Karpas-422 (cell line): Measurements from ENCODE around the gene SF3A1. TPM values are rescaled to one million over a fixed set of nuclear protein-coding genes. Genes with fewer than 3 reads are reported as not detected.

Experiments
- DNase-seq: peaks from one replicate; pipeline ENCODE4 v3.0.0-alpha.2; 2015
- H2AFZ ChIP-seq: fragments of 200-600 bp; sonication (generic); 2 replicates; pipeline ENCODE4 v1.6.1; 2014; ENCODE audit warnings: antibody characterized with exemption, low read length, mixed read lengths
- H3K27ac ChIP-seq: fragments of 200-600 bp; sonication (generic); 2 replicates; pipeline ENCODE4 v1.5.1; 2014; ENCODE audit warnings: mild to moderate bottlenecking, low read length, moderate library complexity
- H3K27me3 ChIP-seq: fragments of 200-600 bp; sonication (generic); 2 replicates; pipeline ENCODE4 v1.6.1; 2014; ENCODE audit warnings: low read length, mixed read lengths
- H3K36me3 ChIP-seq: fragments of 200-600 bp; sonication (generic); 2 replicates; pipeline ENCODE4 v1.6.1; 2014; ENCODE audit warnings: low read length, mixed read lengths; ENCODE audit not compliant: insufficient read depth
- H3K4me1 ChIP-seq: fragments of 200-600 bp; sonication (generic); 2 replicates; pipeline ENCODE4 v1.6.1; 2014; ENCODE audit warnings: mild to moderate bottlenecking, low read length, mixed read lengths
- H3K4me2 ChIP-seq: fragments of 200-600 bp; sonication (generic); 2 replicates; pipeline ENCODE4 v1.6.1; 2014; ENCODE audit warnings: low read length, low read depth, mild to moderate bottlenecking; ENCODE audit not compliant: poor library complexity, severe bottlenecking
- H3K4me3 ChIP-seq: fragments of 200-600 bp; sonication (generic); 2 replicates; pipeline ENCODE4 v1.5.1; 2014; ENCODE audit warnings: mild to moderate bottlenecking, antibody characterized with exemption, low read length, mixed read lengths
- H3K79me2 ChIP-seq: fragments of 200-600 bp; sonication (generic); 2 replicates; pipeline ENCODE4 v1.6.1; 2014; ENCODE audit warnings: mild to moderate bottlenecking, low read length, mixed read lengths
- H3K9ac ChIP-seq: fragments of 200-600 bp; sonication (generic); 2 replicates; pipeline ENCODE4 v1.6.0; 2014; ENCODE audit warnings: low read length
- H3K9me2 ChIP-seq: fragments of 200-600 bp; sonication (generic), shearing (Covaris generic); replicated peaks from 2 replicates; pipeline ENCODE4 v1.6.0; 2014; ENCODE audit warnings: mild to moderate bottlenecking, low read length, moderate library complexity; ENCODE audit not compliant: insufficient read depth
- H3K9me3 ChIP-seq: fragments of 300-700, 200-600 bp; sonication (generic); 2 replicates; pipeline ENCODE4 v1.6.1; 2014; ENCODE audit warnings: low read length, mixed read lengths
- H4K20me1 ChIP-seq: fragments of 200-600 bp; sonication (generic); 2 replicates; pipeline ENCODE4 v1.6.1; 2014; ENCODE audit warnings: mild to moderate bottlenecking, antibody characterized with exemption, low read length, low read depth; ENCODE audit not compliant: insufficient read depth
- total RNA-seq: library from RNA; depleted of rRNA; stranded (reverse); fragments of >200 nt; shearing (Covaris generic); gene quantifications from 2 replicates; pipeline ENCODE4 v1.2.3, GENCODE V29; 2014; ENCODE audit warnings: low replicate concordance

SF3A1 gene
- total RNA-seq, 1 experiment from 2014 or later = 111 TPM

DNA sequence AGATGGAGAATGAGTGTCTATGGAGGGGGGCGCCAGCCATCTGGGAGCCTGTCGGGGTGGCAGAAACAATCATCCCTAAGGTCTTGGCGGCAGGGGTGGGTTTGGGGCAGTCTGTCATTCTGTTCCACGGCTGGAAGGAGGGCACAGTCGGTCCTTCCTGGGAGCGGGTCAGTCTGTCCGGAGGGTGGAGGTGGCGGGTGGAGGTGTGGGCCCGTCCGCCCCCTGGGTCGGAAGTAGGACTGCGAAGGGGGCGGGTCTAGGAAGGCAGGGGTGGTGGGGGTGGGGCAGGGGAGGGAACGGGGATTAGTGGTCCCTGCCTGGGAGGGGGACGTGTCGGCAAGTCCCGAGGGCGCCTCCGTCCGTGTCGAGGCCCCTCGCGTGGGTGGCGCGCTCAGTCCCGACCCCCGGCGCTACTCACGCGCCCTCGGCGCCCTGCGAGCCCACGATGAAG lies 30.4 kb downstream of the SF3A1 start:
- Histone ChIP-seq H3K9me2 (no peaks in the 10 kb centered on the region), H3K4me2 (peak overlapping the region; percentile 88), H3K4me1 (peaks cover 30% of the 10 kb centered on the region), H2AFZ (peak overlapping the region; percentile 80; the same call in 1 of the 2 replicates), H4K20me1 (peaks cover 4% of the 10 kb centered on the region; the same call in 1 of the 2 replicates), H3K27me3 (no peaks in the 10 kb centered on the region), H3K4me3 (peak overlapping the region; percentile 93), H3K9me3 (no peaks in the 10 kb centered on the region), H3K9ac (peak overlapping the region; percentile 95), H3K36me3 (peaks cover 3% of the 10 kb centered on the region; the same call in 1 of the 2 replicates), H3K27ac (no peak overlapping the region), H3K79me2 (peaks cover 25% of the 10 kb centered on the region)
- DNase-seq = peak; percentile 69

DNA sequence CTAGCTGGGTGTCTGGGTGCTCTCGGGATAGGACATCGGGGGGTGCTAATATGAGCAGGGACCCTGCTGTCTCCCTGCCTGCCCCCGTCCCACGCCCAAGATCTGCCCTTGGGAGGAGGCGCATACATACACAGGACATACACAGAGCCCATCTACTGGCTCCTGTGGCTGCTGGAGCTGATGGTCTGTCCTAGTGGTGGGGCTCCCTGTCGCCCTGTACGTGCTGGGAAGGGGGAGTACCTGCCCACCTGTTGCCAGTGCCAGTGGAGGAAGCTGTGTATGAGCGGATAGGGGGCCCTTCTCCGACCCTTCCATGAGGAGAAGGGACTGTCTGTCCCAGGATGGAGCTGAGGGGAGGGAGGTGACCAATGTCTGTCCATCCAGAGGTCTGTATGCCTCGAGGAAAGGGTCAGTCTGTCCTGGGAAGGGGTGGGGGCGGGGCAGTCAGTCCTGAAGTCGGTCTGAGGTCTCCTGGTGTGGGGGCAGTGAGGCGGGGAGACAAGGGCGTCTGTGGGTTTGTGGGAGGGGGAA lies 30.9 kb downstream of the SF3A1 start:
- no peaks in the 10 kb centered on the region for H3K27me3 ChIP-seq
- no peaks in the 10 kb centered on the region for H3K9me2 ChIP-seq
- H3K4me3 ChIP-seq = peak overlapping the region; percentile 93
- H3K9ac ChIP-seq = peak overlapping the region; percentile 95
- peaks cover 3% of the 10 kb centered on the region; the same call in 1 of the 2 replicates for H3K36me3 ChIP-seq
- no peak overlapping the region for H3K27ac ChIP-seq
- peaks cover 4% of the 10 kb centered on the region; the same call in 1 of the 2 replicates for H4K20me1 ChIP-seq
- no peaks in the 10 kb centered on the region for H3K9me3 ChIP-seq
- peaks cover 30% of the 10 kb centered on the region for H3K4me1 ChIP-seq
- no peak for DNase-seq
- H3K79me2 ChIP-seq = peaks cover 27% of the 10 kb centered on the region
- H2AFZ ChIP-seq = no peak overlapping the region
- peak overlapping the region; percentile 88 for H3K4me2 ChIP-seq

DNA sequence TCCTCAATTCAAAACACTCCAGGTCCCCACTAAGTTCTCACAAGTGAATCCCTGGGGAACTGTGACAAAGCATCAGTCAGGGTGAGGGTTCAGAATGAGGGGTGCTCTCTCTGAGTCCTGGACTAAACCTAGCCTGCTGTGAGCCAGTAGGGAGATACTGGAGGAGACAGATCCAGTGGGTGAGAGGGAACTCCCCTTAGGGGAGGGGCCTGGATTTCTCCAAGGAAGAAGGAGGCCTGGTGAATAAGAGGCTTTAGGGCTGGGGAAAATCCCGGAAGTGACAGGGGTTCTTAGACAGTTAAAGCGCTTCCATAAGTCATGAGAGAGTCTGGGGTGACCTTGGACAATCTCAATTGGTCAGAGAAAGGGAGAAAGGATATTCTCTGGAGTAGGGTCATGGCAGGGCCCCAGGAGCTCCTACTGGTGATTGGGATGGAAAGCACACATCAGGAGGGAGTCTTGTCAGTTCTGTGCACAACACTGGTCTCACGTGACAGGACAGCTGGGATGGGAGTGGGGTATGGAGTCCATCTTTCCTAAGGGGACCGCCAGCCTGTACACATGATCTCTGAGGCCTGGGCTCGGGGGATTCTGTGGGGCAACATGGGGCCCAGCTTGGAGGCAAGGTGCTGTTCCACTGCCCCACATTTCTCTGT lies 31.5 kb downstream of the SF3A1 start:
- Histone ChIP-seq H2AFZ (no peak overlapping the region), H3K9me2 (no peaks in the 10 kb centered on the region), H3K79me2 (peaks cover 30% of the 10 kb centered on the region), H3K9me3 (no peaks in the 10 kb centered on the region), H3K36me3 (no peaks in the 10 kb centered on the region), H3K4me1 (peaks cover 30% of the 10 kb centered on the region), H3K9ac (peak overlapping the region; percentile 95), H3K27ac (no peak overlapping the region), H4K20me1 (peaks cover 4% of the 10 kb centered on the region; the same call in 1 of the 2 replicates), H3K4me2 (peak overlapping the region; percentile 88), H3K27me3 (no peaks in the 10 kb centered on the region), H3K4me3 (peak overlapping the region; percentile 93)
- DNase-seq = no peak

DNA sequence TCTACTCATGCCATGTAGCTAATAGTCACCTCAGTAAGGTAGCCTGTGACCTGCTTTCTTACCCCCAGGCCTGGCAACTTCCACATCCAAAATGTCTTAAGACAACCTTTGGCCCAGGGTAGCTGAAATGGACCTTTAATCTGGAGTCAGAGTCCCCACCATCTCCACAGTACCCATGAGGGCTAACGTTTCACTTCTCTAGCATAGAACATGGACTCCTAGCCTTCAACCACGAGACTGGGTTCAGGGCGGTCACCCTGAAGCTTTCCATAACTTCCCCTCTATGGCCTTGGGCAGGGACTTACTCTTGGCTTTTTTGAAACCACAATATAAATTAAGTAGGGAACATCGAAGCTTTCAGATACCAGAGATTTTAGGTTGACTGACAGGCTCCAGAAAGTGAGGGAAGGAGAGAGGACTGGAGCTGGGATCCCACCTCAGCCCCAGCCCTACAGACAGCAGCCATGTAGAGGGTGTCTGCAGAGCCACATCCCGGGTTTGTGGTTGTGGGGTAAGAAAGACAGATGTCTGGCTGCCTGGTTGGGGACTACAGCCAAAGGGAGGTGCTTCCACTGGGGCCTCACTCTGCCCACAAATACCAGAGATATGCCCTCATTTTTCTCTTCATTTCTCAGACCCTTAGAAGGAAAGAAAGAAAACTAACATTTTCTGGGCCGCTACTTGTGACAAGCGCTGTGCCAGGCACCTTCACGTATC lies 32.5 kb downstream of the SF3A1 start:
- Histone ChIP-seq H3K27me3 (no peaks in the 10 kb centered on the region), H3K9ac (no peak overlapping the region), H3K36me3 (no peaks in the 10 kb centered on the region), H3K4me2 (peak overlapping the region; percentile 88), H3K4me3 (no peak overlapping the region), H4K20me1 (peaks cover 4% of the 10 kb centered on the region; the same call in 1 of the 2 replicates), H3K79me2 (peaks cover 30% of the 10 kb centered on the region), H2AFZ (no peak overlapping the region), H3K4me1 (peaks cover 30% of the 10 kb centered on the region), H3K9me2 (no peaks in the 10 kb centered on the region), H3K27ac (no peak overlapping the region), H3K9me3 (no peaks in the 10 kb centered on the region)
- no peak for DNase-seq

DNA sequence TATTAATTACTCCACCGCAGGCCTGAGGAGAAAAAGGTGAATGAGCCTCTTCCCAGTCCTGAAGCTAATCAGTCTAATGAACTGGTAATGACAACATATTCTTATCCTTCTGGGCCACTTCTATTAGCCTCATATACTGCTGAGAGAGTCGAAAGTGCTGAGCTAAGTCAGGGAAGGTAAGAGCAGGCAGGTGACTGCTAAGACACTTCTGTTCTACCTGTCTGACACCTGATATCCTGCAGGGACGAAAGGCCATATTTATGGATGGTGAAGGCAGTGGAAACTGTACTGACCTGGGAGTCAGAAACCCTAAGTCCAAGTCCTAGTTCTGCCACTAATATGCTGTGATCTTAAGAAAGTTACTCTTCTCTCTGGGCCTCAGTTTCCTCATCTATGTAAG lies 33.4 kb downstream of the SF3A1 start:
- DNase-seq = no peak
- H3K36me3 ChIP-seq = no peaks in the 10 kb centered on the region
- H2AFZ ChIP-seq = no peak overlapping the region
- peaks cover 30% of the 10 kb centered on the region for H3K79me2 ChIP-seq
- H3K9me2 ChIP-seq = no peaks in the 10 kb centered on the region
- no peaks in the 10 kb centered on the region for H3K27me3 ChIP-seq
- no peaks in the 10 kb centered on the region for H3K9me3 ChIP-seq
- no peak overlapping the region for H3K9ac ChIP-seq
- peaks cover 27% of the 10 kb centered on the region for H3K4me1 ChIP-seq
- H4K20me1 ChIP-seq = peaks cover 4% of the 10 kb centered on the region; the same call in 1 of the 2 replicates
- H3K4me3 ChIP-seq = no peak overlapping the region
- no peak overlapping the region for H3K27ac ChIP-seq
- no peak overlapping the region for H3K4me2 ChIP-seq

DNA sequence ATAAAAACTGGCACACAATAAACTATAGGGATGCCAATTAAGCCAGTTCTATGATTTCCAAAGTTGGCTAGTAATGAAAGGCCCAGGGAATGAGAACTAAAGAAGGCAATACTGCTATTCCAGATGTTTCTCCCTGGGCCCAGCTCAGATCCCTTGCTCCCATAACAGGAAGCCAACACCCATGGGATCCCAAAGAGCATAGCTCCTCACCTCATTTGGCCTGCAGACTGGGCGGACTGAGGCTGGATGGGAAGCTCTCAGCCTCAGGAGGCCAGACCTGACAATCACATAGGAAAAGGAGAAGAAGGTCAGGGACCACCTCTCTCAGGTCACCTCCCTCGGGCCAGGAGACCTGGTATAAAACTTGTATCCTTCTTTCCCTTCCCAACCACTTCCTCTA lies 35.2 kb downstream of the SF3A1 start:
- H3K4me1 ChIP-seq = peaks cover 14% of the 10 kb centered on the region
- H4K20me1 ChIP-seq = peaks cover 4% of the 10 kb centered on the region; the same call in 1 of the 2 replicates
- no peak overlapping the region for H3K4me3 ChIP-seq
- H2AFZ ChIP-seq = no peak overlapping the region
- peaks cover 35% of the 10 kb centered on the region for H3K79me2 ChIP-seq
- H3K27ac ChIP-seq = no peak overlapping the region
- H3K9me2 ChIP-seq = no peaks in the 10 kb centered on the region
- no peaks in the 10 kb centered on the region for H3K9me3 ChIP-seq
- no peaks in the 10 kb centered on the region for H3K27me3 ChIP-seq
- no peak overlapping the region for H3K9ac ChIP-seq
- no peak for DNase-seq
- H3K4me2 ChIP-seq = no peak overlapping the region
- no peaks in the 10 kb centered on the region for H3K36me3 ChIP-seq

DNA sequence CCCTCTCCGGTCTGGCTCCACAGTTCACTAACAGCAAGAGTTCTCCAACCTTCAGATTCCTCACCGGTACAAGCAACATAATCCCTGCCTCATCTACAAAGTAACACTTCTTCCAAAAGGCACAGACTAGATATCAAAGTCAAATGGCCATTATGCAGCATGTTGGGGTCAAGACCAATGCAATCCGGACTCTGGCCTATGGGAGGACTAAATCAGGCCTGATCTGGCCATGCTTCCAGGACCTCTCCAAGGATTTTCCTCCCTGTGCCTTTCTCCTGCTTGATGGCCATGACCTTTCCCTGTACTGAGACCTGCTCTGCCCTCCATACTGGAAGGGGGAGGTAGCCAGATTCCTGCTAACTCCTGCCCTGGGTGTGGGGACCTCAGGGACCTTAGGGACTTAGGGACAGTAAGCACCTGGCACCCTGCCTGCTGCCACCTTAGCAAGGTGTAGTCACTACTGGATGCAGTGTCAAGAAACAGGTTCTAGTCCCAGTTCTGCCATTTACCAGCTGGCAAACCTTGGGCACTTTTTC lies 36.6 kb downstream of the SF3A1 start:
- peaks cover 5% of the 10 kb centered on the region for H3K4me1 ChIP-seq

More for the DNA sequence above, 36.6 kb downstream of the SF3A1 start:
- DNase-seq = no peak
- no peak overlapping the region for H2AFZ ChIP-seq
- no peak overlapping the region for H3K9ac ChIP-seq
- H3K27me3 ChIP-seq = no peaks in the 10 kb centered on the region
- H3K36me3 ChIP-seq = no peaks in the 10 kb centered on the region
- no peak overlapping the region for H3K27ac ChIP-seq
- H3K4me3 ChIP-seq = no peak overlapping the region
- no peak overlapping the region for H3K4me2 ChIP-seq
- H3K9me2 ChIP-seq = no peaks in the 10 kb centered on the region
- no peaks in the 10 kb centered on the region for H3K9me3 ChIP-seq
- H4K20me1 ChIP-seq = no peaks in the 10 kb centered on the region; the same call in 1 of the 2 replicates
- peaks cover 30% of the 10 kb centered on the region for H3K79me2 ChIP-seq
